ENCODE data around the gene CFAP100.

CFAP100 gene

GRCh38 chr3:126439346-126439967 is 44.7 kb downstream of the CFAP100 start:
- in situ Hi-C loops (cut with MboI; ENCODE audit: low sequenced_read_pairs) = no loop called here

- in situ Hi-C loops (cut with MboI; ENCODE audit: low sequenced_read_pairs) = no loop called here
Measured at GRCh38 chr3:126439968-126440708, 45.4 kb downstream of the CFAP100 start.

GRCh38 chr3:126440709-126440995 is 45.9 kb downstream of the CFAP100 start:
- in situ Hi-C loops (cut with MboI; ENCODE audit: low sequenced_read_pairs) = no loop called here

GRCh38 chr3:126441256-126441880 is 46.7 kb downstream of the CFAP100 start:
- in situ Hi-C loops (cut with MboI; ENCODE audit: low sequenced_read_pairs) = no loop called here

- in situ Hi-C loops (cut with MboI; ENCODE audit: low sequenced_read_pairs) = no loop called here
Measured at GRCh38 chr3:126442094-126442855, 47.6 kb downstream of the CFAP100 start.

GRCh38 chr3:126442856-126443242 is 48.1 kb downstream of the CFAP100 start:
- in situ Hi-C loops (cut with MboI; ENCODE audit: low sequenced_read_pairs) = no loop called here

- in situ Hi-C loops (cut with MboI; ENCODE audit: low sequenced_read_pairs) = no loop called here
Measured at GRCh38 chr3:126445506-126445905, 50.8 kb downstream of the CFAP100 start.

GRCh38 chr3:126446301-126446700 is 51.6 kb downstream of the CFAP100 start:
- in situ Hi-C loops (cut with MboI; ENCODE audit: low sequenced_read_pairs) = no loop called here

GRCh38 chr3:126446791-126447190 is 52.1 kb downstream of the CFAP100 start:
- in situ Hi-C loops (cut with MboI; ENCODE audit: low sequenced_read_pairs) = no loop called here

- in situ Hi-C loops (cut with MboI; ENCODE audit: low sequenced_read_pairs) = no loop called here
Measured at GRCh38 chr3:126447456-126448106, 52.9 kb downstream of the CFAP100 start.

- in situ Hi-C loops (cut with MboI; ENCODE audit: low sequenced_read_pairs) = no loop called here
Measured at GRCh38 chr3:126448136-126448892, 53.6 kb downstream of the CFAP100 start.

- in situ Hi-C loops (cut with MboI; ENCODE audit: low sequenced_read_pairs) = no loop called here
Measured at GRCh38 chr3:126448893-126449180, 54.1 kb downstream of the CFAP100 start.

- in situ Hi-C loops (cut with MboI; ENCODE audit: low sequenced_read_pairs) = no loop called here
Measured at GRCh38 chr3:126449621-126450051, 54.9 kb downstream of the CFAP100 start.

- in situ Hi-C loops (cut with MboI; ENCODE audit: low sequenced_read_pairs) = no loop called here
Measured at GRCh38 chr3:126450219-126450618, 55.5 kb downstream of the CFAP100 start.

GRCh38 chr3:126450744-126451143 is 56.0 kb downstream of the CFAP100 start:
- in situ Hi-C loops (cut with MboI; ENCODE audit: low sequenced_read_pairs) = no loop called here

- in situ Hi-C loops (cut with MboI; ENCODE audit: low sequenced_read_pairs) = no loop called here
Measured at GRCh38 chr3:126451511-126451910, 56.8 kb downstream of the CFAP100 start.

- in situ Hi-C loops (cut with MboI; ENCODE audit: low sequenced_read_pairs) = no loop called here
Measured at GRCh38 chr3:126452213-126452612, 57.5 kb downstream of the CFAP100 start.

- in situ Hi-C loops (cut with MboI; ENCODE audit: low sequenced_read_pairs) = no loop called here
Measured at GRCh38 chr3:126454025-126454424, 59.3 kb downstream of the CFAP100 start.

- in situ Hi-C loops (cut with MboI; ENCODE audit: low sequenced_read_pairs) = no loop called here
Measured at GRCh38 chr3:126454437-126455198, 59.9 kb downstream of the CFAP100 start.

GRCh38 chr3:126456211-126456610 is 61.5 kb downstream of the CFAP100 start:
- in situ Hi-C loops (cut with MboI; ENCODE audit: low sequenced_read_pairs) = no loop called here

Measured in HL-60/S4 treated with phorbol 12-myristate 13-acetate at 8.2 ng/mL for 4 days and 3 days (cell line).